ENCODE data around the gene PRIMPOL.

GRCh38 chr4:184649026-184649970 is at the start of gene PRIMPOL, which contains the start of gene CASP3:
- TF ChIP-seq CTCF (IDR thresholded peaks at IDR 0.05) (peak in 4 of 6 experiments; percentile 28 to 41 (median 37)), POLR2A (IDR thresholded peaks at IDR 0.05) (peak; percentile 94 to 96)

Measured in Peyer's patch (tissue), 4 donors.